GM12891 (cell line): ENCODE measurements around the gene UTP14C.
"Not testable (repeated sequence)": the region's sequence is repeated elsewhere in the genome, so short reads cannot be mapped to it uniquely, and the experiment has no call there.

Experiments used
- POLR2A ChIP-seq: IDR thresholded peaks from 2 replicates; pipeline ENCODE4 v1.6.1; 2011; ENCODE audit warnings: low read depth, low read length, control low read depth
- POLR2AphosphoS5 ChIP-seq: IDR thresholded peaks from 2 replicates; pipeline ENCODE4 v1.6.1; 2011; ENCODE audit warnings: low read depth, low read length, control low read depth

- not testable (repeated sequence) for TF ChIP-seq POLR2A, POLR2AphosphoS5
Observed at GRCh38 chr13:52030401-52030800, 5.9 kb downstream of the UTP14C start.
